Upper lobe of left lung (tissue), 4 donors: ENCODE measurements around the gene NOP9.

Experiments
- CTCF ChIP-seq, 6 experiments: fragments of 450-650 bp in 4 of 6; fragments of 200-600 bp in 2 of 6; sonication (generic) in 2 of 6; IDR thresholded peaks; one replicate each; pipeline ENCODE4 v1.5.1; 2016 to 2019; ENCODE audit warnings: antibody characterized with exemption in 6 of 6
- POLR2A ChIP-seq, 4 donors: fragments of 450-650 bp; IDR thresholded peaks; one replicate each; pipeline ENCODE4 v1.5.1; 2016 to 2017; ENCODE audit warnings: antibody characterized with exemption in 4 of 4, mild to moderate bottlenecking in 2 of 4

GRCh38 chr14:24327303-24327702 lies 27.7 kb downstream of the NOP9 start:
- no peak for TF ChIP-seq CTCF (IDR thresholded peaks at IDR 0.05)
- no peak for TF ChIP-seq POLR2A (IDR thresholded peaks at IDR 0.05)
